Measurements from ENCODE around the gene CACNA2D4.

The CACNA2D4 gene

GRCh38 chr12:1888923-1889322, 29.5 kb downstream of the CACNA2D4 start:
- no peak for DNase-seq (ENCODE audit: low read depth, low spot score)

- no peak for DNase-seq (ENCODE audit: low read depth, low spot score)
These were observed 31.9 kb downstream of the CACNA2D4 start for GRCh38 chr12:1886396-1887008.

- no peak for DNase-seq (ENCODE audit: low read depth, low spot score)
These were observed 32.7 kb downstream of the CACNA2D4 start for GRCh38 chr12:1885599-1886245.

- DNase-seq (ENCODE audit: low read depth, low spot score): no peak
These were observed 33.3 kb downstream of the CACNA2D4 start for GRCh38 chr12:1885082-1885596.

GRCh38 chr12:1884651-1885050, 33.8 kb downstream of the CACNA2D4 start:
- DNase-seq (ENCODE audit: low read depth, low spot score): no peak

- DNase-seq (ENCODE audit: low read depth, low spot score): no peak
These were observed 34.9 kb downstream of the CACNA2D4 start for GRCh38 chr12:1883513-1883912.

- no peak for DNase-seq (ENCODE audit: low read depth, low spot score)
These were observed 35.5 kb downstream of the CACNA2D4 start for GRCh38 chr12:1882850-1883470.

- DNase-seq (ENCODE audit: low read depth, low spot score): no peak
These were observed 36.0 kb downstream of the CACNA2D4 start for GRCh38 chr12:1882405-1882804.

- DNase-seq (ENCODE audit: low read depth, low spot score): no peak
These were observed 36.5 kb downstream of the CACNA2D4 start for GRCh38 chr12:1881936-1882335.

GRCh38 chr12:1881301-1881700, 37.2 kb downstream of the CACNA2D4 start:
- no peak for DNase-seq (ENCODE audit: low read depth, low spot score)

GRCh38 chr12:1880876-1881275, 37.6 kb downstream of the CACNA2D4 start:
- DNase-seq (ENCODE audit: low read depth, low spot score): no peak

- no peak for DNase-seq (ENCODE audit: low read depth, low spot score)
These were observed 38.2 kb downstream of the CACNA2D4 start for GRCh38 chr12:1880153-1880845.

- no peak for DNase-seq (ENCODE audit: low read depth, low spot score)
These were observed 38.8 kb downstream of the CACNA2D4 start for GRCh38 chr12:1879633-1880032.

- no peak for DNase-seq (ENCODE audit: low read depth, low spot score)
These were observed 39.8 kb downstream of the CACNA2D4 start for GRCh38 chr12:1878695-1879094.

GRCh38 chr12:1878214-1878613, 40.2 kb downstream of the CACNA2D4 start:
- no peak for DNase-seq (ENCODE audit: low read depth, low spot score)

- DNase-seq (ENCODE audit: low read depth, low spot score): no peak
These were observed 41.1 kb downstream of the CACNA2D4 start for GRCh38 chr12:1877169-1877878.

GRCh38 chr12:1876086-1876485, 42.4 kb downstream of the CACNA2D4 start:
- no peak for DNase-seq (ENCODE audit: low read depth, low spot score)

GRCh38 chr12:1875608-1876007, 42.8 kb downstream of the CACNA2D4 start:
- no peak for DNase-seq (ENCODE audit: low read depth, low spot score)

GRCh38 chr12:1873531-1874510, 44.6 kb downstream of the CACNA2D4 start:
- DNase-seq (ENCODE audit: low read depth, low spot score): no peak

- DNase-seq (ENCODE audit: low read depth, low spot score): no peak
These were observed 46.0 kb downstream of the CACNA2D4 start for GRCh38 chr12:1872448-1872847.

Measured in smooth muscle cell of the brain vasculature (primary cell).